Hepatocyte (in vitro differentiated cells): ENCODE measurements around the gene MARCO. TPM values are rescaled to one million over a fixed set of nuclear protein-coding genes. Genes with fewer than 3 reads are reported as not detected.

Experiments
- DNase-seq: peaks from one replicate; pipeline ENCODE4 v3.0.0-alpha.2; 2016; ENCODE audit warnings: low spot score
- H2AFZ ChIP-seq: fragments of 200-600 bp; sonication (generic); 2 replicates; pipeline ENCODE4 v1.6.0; 2016; ENCODE audit warnings: antibody characterized with exemption, mild to moderate bottlenecking
- H3K27ac ChIP-seq: fragments of 200-600 bp; sonication (generic); 2 replicates; pipeline ENCODE4 v1.5.1; 2016; ENCODE audit warnings: mild to moderate bottlenecking
- H3K27me3 ChIP-seq: fragments of 200-600 bp; sonication (generic); 2 replicates; pipeline ENCODE4 v1.6.1; 2016
- H3K36me3 ChIP-seq: fragments of 200-600 bp; sonication (generic); replicated peaks from 2 replicates; pipeline ENCODE4 v1.5.1; 2016; ENCODE audit warnings: low read depth; ENCODE audit not compliant: insufficient read depth
- H3K4me1 ChIP-seq: fragments of 200-600 bp; sonication (generic); 2 replicates; pipeline ENCODE4 v1.5.1; 2016; ENCODE audit warnings: mild to moderate bottlenecking, moderate library complexity; ENCODE audit not compliant: insufficient read depth
- H3K4me2 ChIP-seq: fragments of 200-600 bp; sonication (generic); 2 replicates; pipeline ENCODE4 v1.6.0; 2016
- H3K4me3 ChIP-seq: fragments of 200-600 bp; sonication (generic); 2 replicates; pipeline ENCODE4 v1.5.1; 2016; ENCODE audit warnings: mild to moderate bottlenecking
- H3K79me2 ChIP-seq: fragments of 200-600 bp; sonication (generic); 2 replicates; pipeline ENCODE4 v1.6.0; 2017; ENCODE audit warnings: mild to moderate bottlenecking
- H3K9me2 ChIP-seq: fragments of 200-600 bp; sonication (generic); replicated peaks from 2 replicates; pipeline ENCODE4 v1.6.0; 2017; ENCODE audit warnings: mild to moderate bottlenecking; ENCODE audit not compliant: insufficient read depth
- H3K9me3 ChIP-seq: fragments of 200-600 bp; sonication (generic); 2 replicates; pipeline ENCODE4 v1.5.1; 2016; ENCODE audit warnings: low read depth, mild to moderate bottlenecking
- H4K20me1 ChIP-seq: fragments of 200-600 bp; sonication (generic); 2 replicates; pipeline ENCODE4 v1.6.0; 2016; ENCODE audit warnings: mild to moderate bottlenecking; ENCODE audit not compliant: insufficient read depth, poor library complexity, severe bottlenecking
- EZH2 ChIP-seq: fragments of 200-600 bp; sonication (generic); IDR thresholded peaks from 2 replicates; pipeline ENCODE4 v1.6.1; 2016; ENCODE audit warnings: antibody characterized with exemption, mild to moderate bottlenecking, borderline replicate concordance
- EZH2phosphoT487 ChIP-seq: fragments of 200-600 bp; sonication (generic); IDR thresholded peaks from one replicate; pipeline ENCODE4 v1.6.1; 2018; ENCODE audit warnings: antibody characterized with exemption, mild to moderate bottlenecking, low read depth, moderate library complexity; ENCODE audit not compliant: unreplicated experiment, severe bottlenecking
- WGBS: methylation state at CpG from one replicate; pipeline ENCODE4 v1.1.6; 2016; ENCODE audit warnings: low lambda C conversion rate; ENCODE audit errors: missing lambda C conversion rate; 5-methylcytosine and 5-hydroxymethylcytosine counted together
- polyA plus RNA-seq: library from polyadenylated mRNA; unstranded; fragments of >200 nt; fragmentation: Nextera tagmentation; extraction: Ambion mirVana; gene quantifications from 2 replicates; pipeline ENCODE4 v1.2.1, GENCODE V29; 2016
- total RNA-seq: library from RNA; depleted of rRNA; stranded (reverse); fragments of >200 nt; gene quantifications from 2 replicates; pipeline ENCODE4 v1.2.3, GENCODE V29; 2014
- TF ChIP-seq, protein P1 (sequence below): fragments of 200-600 bp; sonication (generic); IDR thresholded peaks from 2 replicates; pipeline ENCODE4 v1.5.1; 2016; ENCODE audit warnings: antibody characterized with exemption, mild to moderate bottlenecking; ENCODE audit not compliant: poor library complexity

MARCO gene
- total and polyA plus RNA-seq, 2 experiments from 2014 or later: 0.10 TPM; not detected in 1

DNA sequence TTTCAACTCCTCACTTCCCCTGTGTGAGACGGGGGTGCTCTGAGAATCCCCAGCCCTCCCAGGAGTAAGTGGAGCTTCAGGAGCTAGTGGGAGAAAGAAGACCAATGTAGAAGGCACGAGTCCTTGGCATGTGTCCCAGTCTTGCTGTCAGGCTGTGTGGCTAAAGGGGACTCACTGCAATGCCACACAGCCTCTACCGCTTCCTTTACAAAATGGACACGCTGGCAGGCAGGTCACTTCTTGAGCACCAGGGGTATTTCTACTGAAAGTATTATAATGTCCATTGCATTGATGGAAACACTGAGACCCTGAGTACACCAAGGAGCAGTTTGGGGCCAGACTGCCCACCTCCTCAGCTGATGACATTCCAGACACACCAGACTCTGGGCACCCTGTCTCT is 35.8 kb upstream of the MARCO start:
- no peak for TF ChIP-seq EZH2
- no peak for TF ChIP-seq EZH2phosphoT487
- TF ChIP-seq, protein P1, sequence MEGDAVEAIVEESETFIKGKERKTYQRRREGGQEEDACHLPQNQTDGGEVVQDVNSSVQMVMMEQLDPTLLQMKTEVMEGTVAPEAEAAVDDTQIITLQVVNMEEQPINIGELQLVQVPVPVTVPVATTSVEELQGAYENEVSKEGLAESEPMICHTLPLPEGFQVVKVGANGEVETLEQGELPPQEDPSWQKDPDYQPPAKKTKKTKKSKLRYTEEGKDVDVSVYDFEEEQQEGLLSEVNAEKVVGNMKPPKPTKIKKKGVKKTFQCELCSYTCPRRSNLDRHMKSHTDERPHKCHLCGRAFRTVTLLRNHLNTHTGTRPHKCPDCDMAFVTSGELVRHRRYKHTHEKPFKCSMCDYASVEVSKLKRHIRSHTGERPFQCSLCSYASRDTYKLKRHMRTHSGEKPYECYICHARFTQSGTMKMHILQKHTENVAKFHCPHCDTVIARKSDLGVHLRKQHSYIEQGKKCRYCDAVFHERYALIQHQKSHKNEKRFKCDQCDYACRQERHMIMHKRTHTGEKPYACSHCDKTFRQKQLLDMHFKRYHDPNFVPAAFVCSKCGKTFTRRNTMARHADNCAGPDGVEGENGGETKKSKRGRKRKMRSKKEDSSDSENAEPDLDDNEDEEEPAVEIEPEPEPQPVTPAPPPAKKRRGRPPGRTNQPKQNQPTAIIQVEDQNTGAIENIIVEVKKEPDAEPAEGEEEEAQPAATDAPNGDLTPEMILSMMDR: no peak
- 90% methylated on average over 4 of the region's 4 CpGs for WGBS
- H3K4me1 ChIP-seq: no peaks in the 10 kb centered on the region
- no peaks in the 10 kb centered on the region for H3K9me2 ChIP-seq
- no peak overlapping the region for H3K4me2 ChIP-seq
- H3K79me2 ChIP-seq: no peaks in the 10 kb centered on the region
- H2AFZ ChIP-seq: no peak overlapping the region
- no peaks in the 10 kb centered on the region for H4K20me1 ChIP-seq
- H3K4me3 ChIP-seq: no peak overlapping the region
- no peak overlapping the region for H3K27ac ChIP-seq
- DNase-seq: no peak
- H3K27me3 ChIP-seq: no peaks in the 10 kb centered on the region
- no peaks in the 10 kb centered on the region for H3K36me3 ChIP-seq
- no peaks in the 10 kb centered on the region for H3K9me3 ChIP-seq

DNA sequence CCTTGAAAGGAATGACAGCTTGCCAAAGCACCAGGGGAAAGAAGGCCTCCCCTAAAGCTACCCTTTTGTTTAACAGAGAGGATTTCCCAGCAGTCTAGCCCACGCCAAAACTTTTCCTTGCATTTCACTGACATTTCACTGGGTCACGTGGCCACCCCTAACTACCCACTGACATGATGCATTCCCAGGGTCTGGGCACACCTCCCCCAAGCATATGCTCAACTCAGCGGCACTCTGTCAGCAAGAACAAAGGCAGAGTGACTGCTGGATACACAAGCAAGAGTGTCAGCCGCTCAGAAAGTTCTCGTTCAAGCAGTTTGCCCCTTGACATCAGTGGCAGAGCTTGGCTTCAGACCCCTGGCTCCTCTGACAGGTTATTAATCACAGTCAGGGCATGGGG is 34.2 kb upstream of the MARCO start:
- no peaks in the 10 kb centered on the region for H3K9me3 ChIP-seq
- WGBS: 64% methylated on average over 4 of the region's 5 CpGs
- no peaks in the 10 kb centered on the region for H3K79me2 ChIP-seq
- H3K36me3 ChIP-seq: no peaks in the 10 kb centered on the region
- no peaks in the 10 kb centered on the region for H3K4me1 ChIP-seq
- no peaks in the 10 kb centered on the region for H3K27me3 ChIP-seq
- H3K4me3 ChIP-seq: no peak overlapping the region
- no peaks in the 10 kb centered on the region for H3K9me2 ChIP-seq
- TF ChIP-seq EZH2 (no peak), EZH2phosphoT487 (no peak)
- TF ChIP-seq, protein P1: no peak
- H3K27ac ChIP-seq: no peak overlapping the region
- no peak overlapping the region for H2AFZ ChIP-seq
- no peaks in the 10 kb centered on the region for H4K20me1 ChIP-seq
- H3K4me2 ChIP-seq: no peak overlapping the region
- no peak for DNase-seq

DNA sequence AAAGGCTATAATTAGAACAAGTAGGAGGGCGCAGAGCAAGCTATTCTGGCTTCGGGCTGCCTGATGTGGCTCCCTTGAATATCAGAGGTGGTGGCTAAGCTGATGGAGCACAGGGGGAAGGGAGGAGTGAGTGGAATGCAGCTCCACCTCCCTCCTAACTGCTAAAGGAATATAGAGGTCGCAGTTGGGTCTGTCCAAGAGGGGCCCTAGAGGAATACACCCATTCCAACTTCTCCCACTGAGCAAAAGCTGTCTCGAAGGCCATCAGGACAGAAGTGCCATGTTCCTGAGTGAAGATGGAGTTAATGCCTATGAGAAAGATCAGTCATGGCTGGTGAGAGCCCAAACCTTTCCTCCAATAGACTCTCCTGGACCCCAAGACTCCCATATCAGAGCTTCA is 32.8 kb upstream of the MARCO start:
- Histone ChIP-seq H3K79me2 (no peaks in the 10 kb centered on the region), H3K27me3 (no peaks in the 10 kb centered on the region), H3K9me2 (no peaks in the 10 kb centered on the region), H3K4me2 (no peak overlapping the region), H3K27ac (no peak overlapping the region), H3K4me1 (no peaks in the 10 kb centered on the region), H3K4me3 (no peak overlapping the region), H3K9me3 (no peaks in the 10 kb centered on the region), H2AFZ (no peak overlapping the region), H4K20me1 (no peaks in the 10 kb centered on the region), H3K36me3 (no peaks in the 10 kb centered on the region)
- DNase-seq: no peak
- 73% methylated on average over 4 of the region's 4 CpGs for WGBS
- TF ChIP-seq, protein P1: no peak
- TF ChIP-seq EZH2 (no peak), EZH2phosphoT487 (no peak)
